IPS-20b (cell line): ENCODE data around the gene DNASE1L1.
"Not testable (repeated sequence)": the region's sequence is repeated elsewhere in the genome, so short reads cannot be mapped to it uniquely, and the experiment has no call there.

Source experiments
- H3K27ac ChIP-seq: one replicate; pipeline ENCODE4 v1.5.1; 2013; ENCODE audit warnings: low read length
- H3K27me3 ChIP-seq: 2 replicates; pipeline ENCODE4 v1.6.1; 2013; ENCODE audit warnings: mild to moderate bottlenecking, low read length, inconsistent platforms; ENCODE audit not compliant: insufficient read depth
- H3K36me3 ChIP-seq: 2 replicates; pipeline ENCODE4 v1.6.1; 2013; ENCODE audit warnings: low read depth, mild to moderate bottlenecking, inconsistent platforms, low read length, moderate library complexity; ENCODE audit not compliant: insufficient read depth
- H3K4me1 ChIP-seq: 2 replicates; pipeline ENCODE4 v1.6.1; 2013; ENCODE audit warnings: mild to moderate bottlenecking, control low read depth, inconsistent platforms, low read length, moderate library complexity; ENCODE audit not compliant: insufficient read depth
- H3K4me3 ChIP-seq: 2 replicates; pipeline ENCODE4 v1.5.1; 2013; ENCODE audit warnings: mild to moderate bottlenecking, low read length, inconsistent platforms
- H3K9ac ChIP-seq: 2 replicates; pipeline ENCODE4 v1.6.1; 2013; ENCODE audit warnings: low read depth, mild to moderate bottlenecking, inconsistent platforms, low read length, moderate library complexity
- H3K9me3 ChIP-seq: 2 replicates; pipeline ENCODE4 v1.6.1; 2013; ENCODE audit warnings: mild to moderate bottlenecking, low read depth, low read length, inconsistent platforms; ENCODE audit not compliant: insufficient read depth

Gene DNASE1L1

GRCh38 chrX:154388649-154389048, 20.4 kb downstream of the DNASE1L1 start:
- H3K9ac ChIP-seq, H3K4me1 ChIP-seq, H3K27ac ChIP-seq, H3K27me3 ChIP-seq, H3K36me3 ChIP-seq, H3K4me3 ChIP-seq, H3K9me3 ChIP-seq: not testable (repeated sequence)

DNA sequence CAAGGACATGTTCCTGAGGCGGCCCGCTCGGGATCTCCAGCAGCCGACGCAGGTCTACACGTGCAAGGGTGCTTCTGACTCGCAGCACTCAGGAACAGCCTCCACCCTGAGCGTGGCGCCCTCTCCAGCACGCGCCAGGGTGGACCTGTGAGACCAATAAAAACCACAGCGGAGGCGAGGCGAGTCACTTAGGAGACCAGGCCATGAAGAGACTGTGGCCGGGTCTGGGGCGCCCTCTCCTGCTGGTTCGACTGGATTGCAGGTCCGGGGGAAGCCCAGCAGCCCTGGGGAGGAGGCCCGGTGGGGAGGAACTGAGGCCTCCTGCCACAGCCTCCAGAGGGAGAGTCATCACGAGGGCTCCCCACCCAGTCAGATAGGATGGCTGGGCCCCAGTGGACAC, 21.0 kb downstream of the DNASE1L1 start:
- not testable (repeated sequence) for H3K9me3 ChIP-seq, H3K27me3 ChIP-seq, H3K4me1 ChIP-seq, H3K27ac ChIP-seq, H3K4me3 ChIP-seq, H3K36me3 ChIP-seq, H3K9ac ChIP-seq

GRCh38 chrX:154384284-154384892, 24.7 kb downstream of the DNASE1L1 start:
- H3K9me3 ChIP-seq = no peaks in the 10 kb centered on the region
- H3K27me3 ChIP-seq = no peaks in the 10 kb centered on the region
- no peak overlapping the region for H3K27ac ChIP-seq
- H3K36me3 ChIP-seq = peaks cover 7% of the 10 kb centered on the region; the same call in 1 of the 2 replicates
- no peak overlapping the region for H3K4me3 ChIP-seq
- H3K4me1 ChIP-seq = peaks cover 10% of the 10 kb centered on the region
- H3K9ac ChIP-seq = no peak overlapping the region

GRCh38 chrX:154383359-154384283, 25.4 kb downstream of the DNASE1L1 start:
- Histone ChIP-seq H3K9me3 (no peaks in the 10 kb centered on the region), H3K27ac (no peak overlapping the region), H3K4me3 (no peak overlapping the region), H3K27me3 (no peaks in the 10 kb centered on the region), H3K36me3 (peaks cover 7% of the 10 kb centered on the region; the same call in 1 of the 2 replicates), H3K4me1 (peaks cover 10% of the 10 kb centered on the region), H3K9ac (no peak overlapping the region)

- H3K27ac ChIP-seq = no peak overlapping the region
- H3K36me3 ChIP-seq = peaks cover 7% of the 10 kb centered on the region; the same call in 1 of the 2 replicates
- H3K4me3 ChIP-seq = no peak overlapping the region
- peaks cover 10% of the 10 kb centered on the region for H3K4me1 ChIP-seq
- no peaks in the 10 kb centered on the region for H3K27me3 ChIP-seq
- H3K9me3 ChIP-seq = no peaks in the 10 kb centered on the region
- no peak overlapping the region for H3K9ac ChIP-seq
These were observed 26.5 kb downstream of the DNASE1L1 start for GRCh38 chrX:154382483-154383069.

DNA sequence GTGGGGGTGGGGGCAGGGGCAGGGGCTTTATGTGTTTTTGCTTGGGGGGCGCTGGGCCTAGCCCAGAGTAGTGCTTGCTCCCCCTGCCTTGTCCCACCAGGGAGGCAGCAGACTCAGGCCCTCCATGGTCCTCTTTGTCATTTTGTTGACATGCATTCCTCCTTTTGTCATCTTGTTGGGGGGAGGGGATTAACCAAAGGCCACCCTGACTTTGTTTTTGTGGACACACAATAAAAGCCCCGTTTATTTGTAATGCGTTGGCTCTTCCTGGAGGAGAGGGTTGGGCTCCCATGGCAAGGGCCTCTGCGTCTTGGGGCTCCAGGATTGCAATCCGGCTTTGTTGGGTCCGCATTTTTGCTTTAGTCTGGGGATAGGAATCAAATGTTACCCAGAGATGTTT, 27.8 kb downstream of the DNASE1L1 start:
- Histone ChIP-seq H3K4me3 (peak overlapping the region; percentile 58), H3K9ac (peak overlapping the region; percentile 84), H3K36me3 (peaks cover 7% of the 10 kb centered on the region; the same call in 1 of the 2 replicates), H3K27ac (peak overlapping the region; percentile 87), H3K9me3 (no peaks in the 10 kb centered on the region), H3K27me3 (no peaks in the 10 kb centered on the region; the same call in 1 of the 2 replicates), H3K4me1 (peaks cover 10% of the 10 kb centered on the region)

DNA sequence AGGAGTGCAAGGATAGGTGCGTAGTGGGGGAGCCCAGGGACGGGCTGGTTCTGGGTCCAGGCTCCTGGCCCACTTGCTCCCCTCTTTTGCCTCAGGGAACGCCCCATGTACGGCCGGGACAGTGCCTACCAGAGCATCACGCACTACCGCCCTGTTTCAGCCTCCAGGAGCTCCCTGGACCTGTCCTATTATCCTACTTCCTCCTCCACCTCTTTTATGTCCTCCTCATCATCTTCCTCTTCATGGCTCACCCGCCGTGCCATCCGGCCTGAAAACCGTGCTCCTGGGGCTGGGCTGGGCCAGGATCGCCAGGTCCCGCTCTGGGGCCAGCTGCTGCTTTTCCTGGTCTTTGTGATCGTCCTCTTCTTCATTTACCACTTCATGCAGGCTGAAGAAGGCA, 28.3 kb downstream of the DNASE1L1 start:
- H3K27ac ChIP-seq = peak overlapping the region; percentile 77
- peaks cover 10% of the 10 kb centered on the region for H3K4me1 ChIP-seq

DNA sequence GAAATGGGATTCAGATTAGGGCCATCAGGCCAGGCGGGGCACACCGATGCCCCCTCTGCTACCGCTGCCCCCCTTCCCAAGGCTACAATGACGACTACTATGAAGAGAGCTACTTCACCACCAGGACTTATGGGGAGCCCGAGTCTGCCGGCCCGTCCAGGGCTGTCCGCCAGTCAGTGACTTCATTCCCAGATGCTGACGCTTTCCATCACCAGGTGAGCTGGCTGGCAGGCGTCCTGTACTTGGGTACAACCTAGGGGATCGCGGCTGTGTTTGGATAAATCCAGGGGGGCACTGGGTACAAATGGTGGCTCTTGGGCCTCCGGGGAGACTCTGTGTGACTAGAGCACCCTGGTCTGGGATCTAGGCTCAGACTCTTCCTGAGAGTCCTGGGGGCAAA, 28.9 kb downstream of the DNASE1L1 start:
- Histone ChIP-seq H3K36me3 (peaks cover 7% of the 10 kb centered on the region; the same call in 1 of the 2 replicates), H3K27ac (peak overlapping the region; percentile 5), H3K27me3 (peaks cover 1% of the 10 kb centered on the region; the same call in 1 of the 2 replicates), H3K4me1 (peaks cover 10% of the 10 kb centered on the region), H3K4me3 (peak overlapping the region; percentile 84), H3K9me3 (no peaks in the 10 kb centered on the region), H3K9ac (peak overlapping the region; percentile 89)

More for the DNA sequence above, 28.3 kb downstream of the DNASE1L1 start:
- Histone ChIP-seq H3K36me3 (peaks cover 7% of the 10 kb centered on the region; the same call in 1 of the 2 replicates), H3K4me3 (peak overlapping the region; percentile 84; the same call in 1 of the 2 replicates), H3K9ac (peak overlapping the region; percentile 89; the same call in 1 of the 2 replicates), H3K27me3 (no peaks in the 10 kb centered on the region; the same call in 1 of the 2 replicates), H3K9me3 (no peaks in the 10 kb centered on the region)

DNA sequence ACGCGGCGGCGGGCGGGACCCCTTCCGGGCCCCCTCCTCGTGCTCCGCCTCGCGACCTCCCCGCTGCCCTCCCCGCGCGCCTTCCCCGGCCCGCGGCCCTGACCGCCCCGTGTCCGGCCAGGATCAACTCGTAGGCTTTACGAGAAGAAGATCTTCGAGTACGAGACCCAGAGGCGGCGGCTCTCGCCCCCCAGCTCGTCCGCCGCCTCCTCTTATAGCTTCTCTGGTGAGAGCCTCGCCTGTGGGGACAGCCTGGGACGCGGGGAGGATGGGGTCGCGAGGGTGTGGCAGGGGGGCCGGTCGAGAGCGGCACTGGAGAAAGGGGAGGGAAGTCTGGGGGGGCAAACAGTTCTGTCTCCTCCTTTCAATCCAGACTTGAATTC, 29.5 kb downstream of the DNASE1L1 start:
- Histone ChIP-seq H3K9me3 (no peaks in the 10 kb centered on the region), H3K4me3 (peak overlapping the region; percentile 84), H3K4me1 (peaks cover 10% of the 10 kb centered on the region)

DNA sequence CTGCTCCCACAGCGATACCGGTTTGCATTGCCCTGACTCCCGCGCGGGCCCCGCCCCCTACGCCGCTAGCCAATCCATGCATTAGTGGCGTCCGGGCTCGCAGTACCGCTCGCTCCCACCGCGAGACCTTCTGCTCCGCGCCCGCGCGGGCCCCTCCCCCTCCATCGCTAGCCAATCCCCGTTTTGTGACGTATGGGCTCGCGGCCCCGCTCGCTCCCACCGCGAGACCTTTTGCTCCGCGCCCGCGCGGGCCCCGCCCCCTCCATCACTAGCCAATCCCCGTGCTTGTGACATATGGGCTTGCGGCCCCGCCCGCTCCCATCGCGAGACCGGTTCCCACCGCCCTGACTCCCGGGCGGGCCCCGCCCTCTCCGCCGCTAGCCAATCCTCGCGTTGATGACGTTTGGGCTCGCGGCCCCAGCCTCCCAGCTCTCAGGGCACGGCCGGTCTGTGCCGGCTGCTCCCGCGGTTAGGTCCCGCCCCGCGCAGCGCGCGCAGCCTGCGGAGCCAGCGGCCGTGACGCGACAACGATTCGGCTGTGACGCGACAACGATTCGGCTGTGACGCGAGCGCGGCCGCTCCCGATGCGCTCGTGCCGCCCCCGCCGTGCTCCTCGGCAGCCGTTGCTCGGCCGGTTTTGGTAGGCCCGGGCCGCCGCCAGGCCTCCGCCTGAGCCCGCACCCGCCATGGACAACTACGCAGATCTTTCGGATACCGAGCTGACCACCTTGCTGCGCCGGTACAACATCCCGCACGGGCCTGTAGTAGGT, 30.1 kb downstream of the DNASE1L1 start, which contains the start of gene EMD:
Gene EMD (plus strand): TSS at position 497 of the 770 bp plus-strand sequence. CDS start 190 bp downstream, at position 687.
- peaks cover 7% of the 10 kb centered on the region; the same call in 1 of the 2 replicates for H3K36me3 ChIP-seq
- H3K4me1 ChIP-seq = peaks cover 10% of the 10 kb centered on the region
- no peaks in the 10 kb centered on the region for H3K9me3 ChIP-seq
- H3K27me3 ChIP-seq = peaks cover 9% of the 10 kb centered on the region; the same call in 1 of the 2 replicates
- peak within 1 kb of the TSS; percentile 5 for H3K27ac ChIP-seq
- peak within 1 kb of the TSS; percentile 84 for H3K4me3 ChIP-seq
- peak within 1 kb of the TSS; percentile 89 for H3K9ac ChIP-seq

More for the DNA sequence above, 29.5 kb downstream of the DNASE1L1 start:
- H3K36me3 ChIP-seq = peaks cover 7% of the 10 kb centered on the region; the same call in 1 of the 2 replicates
- H3K9ac ChIP-seq = peak overlapping the region; percentile 89
- H3K27ac ChIP-seq = no peak overlapping the region
- peaks cover 7% of the 10 kb centered on the region; the same call in 1 of the 2 replicates for H3K27me3 ChIP-seq
